Posterior cingulate gyrus (tissue), 11 donors: ENCODE data around the gene OR51V1.
"Not testable (repeated sequence)": the region's sequence is repeated elsewhere in the genome, so short reads cannot be mapped to it uniquely, and the experiment has no call there.

Experiments used
- DNase-seq, 10 donors: peaks; one replicate each; pipeline versions ENCODE4 v3.0.0 to v3.0.0-alpha.2; 2020 to 2021; ENCODE audit warnings: mixed read lengths in 3 of 10
- intact Hi-C: fragments of 100-400 bp; cut with DNase I; formaldehyde crosslinking; loops from one replicate; pipeline ENCODE4 v1.15.1; 2023

The OR51V1 gene

GRCh38 chr11:5200582-5200981 lies at the start of gene OR51V1:
Gene OR51V1 (minus strand): TSS chr11:5200682. CDS start chr11:5200682, 0 bp downstream.
- intact Hi-C loops = loop anchor here (10.0 kb wide), 1 partner anchor 164 kb away; no protein-coding TSS in a partner anchor
- no peak for DNase-seq

- intact Hi-C loops, DNase-seq: not testable (repeated sequence)
Measured at GRCh38 chr11:5249807-5250396, 49.4 kb upstream of the OR51V1 start, which contains the start of gene HBG1. Gene HBG1 (minus strand): TSS chr11:5249857. CDS start chr11:5249804, 53 bp downstream.

- intact Hi-C loops, DNase-seq: not testable (repeated sequence)
Measured at GRCh38 chr11:5248498-5248897, 48.0 kb upstream of the OR51V1 start.

GRCh38 chr11:5247472-5248192 lies 47.1 kb upstream of the OR51V1 start:
- intact Hi-C loops = no loop called here

GRCh38 chr11:5246772-5247471 lies 46.4 kb upstream of the OR51V1 start:
- intact Hi-C loops = no loop called here
- no peak for DNase-seq

More at GRCh38 chr11:5247472-5248192, 47.1 kb upstream of the OR51V1 start:
- DNase-seq = no peak

- intact Hi-C loops = no loop called here
- no peak for DNase-seq
Measured at GRCh38 chr11:5245155-5245554, 44.7 kb upstream of the OR51V1 start.

GRCh38 chr11:5243816-5244180 lies 43.3 kb upstream of the OR51V1 start:
- no peak for DNase-seq
- intact Hi-C loops = no loop called here

- intact Hi-C loops = no loop called here
Measured at GRCh38 chr11:5242933-5243815, 42.7 kb upstream of the OR51V1 start.

GRCh38 chr11:5242208-5242607 lies 41.7 kb upstream of the OR51V1 start:
- no peak for DNase-seq
- intact Hi-C loops = no loop called here

More at GRCh38 chr11:5242933-5243815, 42.7 kb upstream of the OR51V1 start:
- no peak for DNase-seq

- DNase-seq = no peak
- intact Hi-C loops = no loop called here
Measured at GRCh38 chr11:5241458-5241857, 41.0 kb upstream of the OR51V1 start.

GRCh38 chr11:5240458-5240857 lies 40.0 kb upstream of the OR51V1 start:
- intact Hi-C loops = no loop called here
- DNase-seq = no peak

GRCh38 chr11:5240056-5240455 lies 39.6 kb upstream of the OR51V1 start:
- no peak for DNase-seq
- intact Hi-C loops = no loop called here

- DNase-seq = no peak
- intact Hi-C loops = no loop called here
Measured at GRCh38 chr11:5239046-5239445, 38.6 kb upstream of the OR51V1 start.

- intact Hi-C loops = no loop called here
- DNase-seq = no peak
Measured at GRCh38 chr11:5238486-5238885, 38.0 kb upstream of the OR51V1 start.

- no peak for DNase-seq
- intact Hi-C loops = no loop called here
Measured at GRCh38 chr11:5237420-5237819, 36.9 kb upstream of the OR51V1 start.

- intact Hi-C loops = no loop called here
Measured at GRCh38 chr11:5235364-5236095, 35.0 kb upstream of the OR51V1 start.

GRCh38 chr11:5234381-5234834 lies 33.9 kb upstream of the OR51V1 start, which contains the start of gene HBD:
Gene HBD (minus strand): TSS chr11:5234483. CDS start chr11:5234433, 50 bp downstream.
- intact Hi-C loops = no loop called here

More at GRCh38 chr11:5235364-5236095, 35.0 kb upstream of the OR51V1 start:
- DNase-seq = no peak

GRCh38 chr11:5233307-5233706 lies 32.8 kb upstream of the OR51V1 start:
- no peak for DNase-seq
- intact Hi-C loops = no loop called here

More at GRCh38 chr11:5234381-5234834, 33.9 kb upstream of the OR51V1 start, which contains the start of gene HBD:
- DNase-seq = no peak

GRCh38 chr11:5232821-5233220 lies 32.3 kb upstream of the OR51V1 start:
- no peak for DNase-seq
- intact Hi-C loops = no loop called here
